Glutamatergic neuron (in vitro differentiated cells): ENCODE data around the gene EPSTI1. TPM values are rescaled to one million over a fixed set of nuclear protein-coding genes. Genes with fewer than 3 reads are reported as not detected.
A peak's percentile ranks its signal among the peaks of the same experiment; 100 is the strongest.

Experiments used
- DNase-seq: peaks from one replicate; pipeline ENCODE4 v3.0.0; 2022
- H3K27ac Mint-ChIP-seq: one replicate; pipeline ENCODE4 v1.8.0; 2020; ENCODE audit warnings: mild to moderate bottlenecking, mixed read lengths, inconsistent platforms; ENCODE audit not compliant: unreplicated experiment
- H3K27me3 Mint-ChIP-seq: one replicate; pipeline ENCODE4 v1.8.0; 2020; ENCODE audit warnings: mild to moderate bottlenecking, moderate library complexity, mixed read lengths, inconsistent platforms; ENCODE audit not compliant: unreplicated experiment
- H3K36me3 Mint-ChIP-seq: one replicate; pipeline ENCODE4 v1.8.0; 2020; ENCODE audit warnings: mild to moderate bottlenecking, mixed read lengths, inconsistent platforms; ENCODE audit not compliant: unreplicated experiment
- H3K4me1 Mint-ChIP-seq: one replicate; pipeline ENCODE4 v1.8.0; 2020; ENCODE audit warnings: mild to moderate bottlenecking, low read depth, mixed read lengths, inconsistent platforms; ENCODE audit not compliant: unreplicated experiment
- H3K4me3 Mint-ChIP-seq: one replicate; pipeline ENCODE4 v1.8.0; 2020; ENCODE audit warnings: mild to moderate bottlenecking, mixed read lengths, inconsistent platforms; ENCODE audit not compliant: unreplicated experiment
- H3K9me3 Mint-ChIP-seq: one replicate; pipeline ENCODE4 v1.8.0; 2020; ENCODE audit warnings: mild to moderate bottlenecking, moderate library complexity, mixed read lengths, inconsistent platforms; ENCODE audit not compliant: unreplicated experiment
- CTCF ChIP-seq: fragments of 200-600 bp; sonication (generic); IDR thresholded peaks from one replicate; pipeline ENCODE4 v1.5.0; 2021; ENCODE audit not compliant: partially characterized antibody, unreplicated experiment
- total RNA-seq: library from RNA; stranded (reverse); fragmentation: NEBNext Ultra II Directional; extraction: Animal tissue kit (Norgen Biotek cat#: 25700); gene quantifications from one replicate; pipeline ENCODE4 v1.2.1, GENCODE V29; 2021; ENCODE audit not compliant: unreplicated experiment

Gene EPSTI1
- total RNA-seq, 1 donor from 2014 or later, result not detected

- TF ChIP-seq CTCF, result no peak
- H3K36me3 Mint-ChIP-seq, result peaks cover 5% of the 10 kb centered on the region
These were observed 31.4 kb upstream of the EPSTI1 start, which contains the start of gene DNAJC15 for GRCh38 chr13:43023289-43023963. TSS of gene DNAJC15 (plus strand) at chr13:43023586. CDS start at chr13:43023627, 41 bp downstream.

DNA sequence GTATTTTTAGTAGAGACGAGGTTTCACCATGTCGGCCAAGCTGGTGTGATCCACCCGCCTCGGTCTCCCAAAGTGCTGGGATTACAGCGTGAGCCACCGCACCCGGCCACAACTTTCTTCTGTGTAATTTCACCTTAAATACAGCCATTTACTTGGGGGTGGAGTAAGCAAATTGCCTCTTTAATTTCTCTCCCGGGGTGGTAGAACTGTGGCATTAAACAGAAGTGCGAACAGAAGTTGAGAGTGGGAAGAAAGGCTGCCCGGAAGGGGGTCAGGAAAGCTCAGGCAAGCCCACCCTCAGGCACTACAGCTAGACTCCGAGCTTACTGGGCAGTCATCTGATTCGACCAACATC, 30.9 kb upstream of the EPSTI1 start:
- peaks cover 5% of the 10 kb centered on the region for H3K36me3 Mint-ChIP-seq
- H3K4me3 Mint-ChIP-seq, result peak overlapping the region; percentile 99
- no peak for DNase-seq
- peaks cover 5% of the 10 kb centered on the region for H3K9me3 Mint-ChIP-seq
- H3K27me3 Mint-ChIP-seq, result peaks cover 4% of the 10 kb centered on the region
- H3K27ac Mint-ChIP-seq, result no peak overlapping the region
- H3K4me1 Mint-ChIP-seq, result peaks cover 4% of the 10 kb centered on the region
- no peak for TF ChIP-seq CTCF

More at GRCh38 chr13:43023289-43023963, 31.4 kb upstream of the EPSTI1 start, which contains the start of gene DNAJC15:
- Mint-ChIP-seq H3K27me3 (peaks cover 4% of the 10 kb centered on the region), H3K4me1 (peaks cover 4% of the 10 kb centered on the region), H3K4me3 (peak within 1 kb of the TSS; percentile 99), H3K9me3 (peaks cover 5% of the 10 kb centered on the region), H3K27ac (peak within 1 kb of the TSS; percentile 98)
- peak; percentile 81 for DNase-seq

GRCh38 chr13:43021926-43022670, 30.1 kb upstream of the EPSTI1 start:
- DNase-seq, result no peak
- no peak for TF ChIP-seq CTCF
- no peak overlapping the region for H3K4me3 Mint-ChIP-seq
- H3K4me1 Mint-ChIP-seq, result peaks cover 4% of the 10 kb centered on the region
- H3K27me3 Mint-ChIP-seq, result peaks cover 4% of the 10 kb centered on the region
- no peak overlapping the region for H3K27ac Mint-ChIP-seq
- peaks cover 5% of the 10 kb centered on the region for H3K9me3 Mint-ChIP-seq
- H3K36me3 Mint-ChIP-seq, result peaks cover 5% of the 10 kb centered on the region

DNA sequence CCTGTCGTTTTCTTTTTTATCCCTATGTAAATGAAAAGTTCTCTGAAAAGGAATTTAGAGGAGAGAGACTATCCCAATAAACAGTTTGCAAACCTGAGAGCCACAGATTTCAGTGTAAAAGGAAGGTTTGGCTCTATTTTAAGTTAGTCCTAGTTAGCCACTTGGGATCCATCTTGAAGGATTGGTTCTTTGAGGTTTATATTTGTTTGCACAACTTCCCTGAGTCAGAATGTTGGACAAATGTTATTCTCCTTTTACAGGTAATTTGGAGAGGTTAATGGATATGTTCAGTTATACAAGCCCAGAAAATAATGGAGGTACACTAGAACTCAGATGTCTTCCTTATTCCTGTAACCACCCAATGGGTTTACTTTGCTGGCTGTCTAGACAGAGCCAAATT, 28.8 kb upstream of the EPSTI1 start:
- Mint-ChIP-seq H3K9me3 (peaks cover 5% of the 10 kb centered on the region), H3K4me1 (peaks cover 4% of the 10 kb centered on the region), H3K36me3 (peaks cover 5% of the 10 kb centered on the region), H3K4me3 (no peak overlapping the region), H3K27ac (no peak overlapping the region), H3K27me3 (peaks cover 5% of the 10 kb centered on the region)
- DNase-seq, result no peak
- TF ChIP-seq CTCF, result no peak

DNA sequence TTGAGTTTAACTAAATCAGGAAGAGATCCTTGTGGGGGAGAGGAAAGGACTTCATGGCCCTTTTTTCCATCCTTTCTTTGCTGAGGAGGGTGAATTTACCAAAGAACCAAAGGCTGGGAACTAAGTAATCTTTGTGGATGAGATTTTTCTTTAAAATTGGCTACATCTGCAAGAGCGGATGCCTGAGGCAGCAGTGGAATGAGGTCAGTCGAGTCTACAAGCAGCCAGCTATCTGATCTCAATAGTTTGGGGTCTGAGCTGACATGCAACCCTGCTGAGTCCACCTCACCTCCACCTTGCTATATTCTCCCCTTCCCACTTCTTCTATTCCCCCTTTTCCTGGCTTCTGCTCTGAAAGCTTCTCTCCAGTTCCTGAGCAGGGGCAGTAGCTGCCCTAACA, 27.8 kb upstream of the EPSTI1 start:
- Mint-ChIP-seq H3K36me3 (peaks cover 5% of the 10 kb centered on the region), H3K4me1 (peaks cover 4% of the 10 kb centered on the region), H3K27ac (no peak overlapping the region), H3K9me3 (peaks cover 5% of the 10 kb centered on the region), H3K4me3 (no peak overlapping the region), H3K27me3 (peaks cover 7% of the 10 kb centered on the region)
- TF ChIP-seq CTCF, result no peak
- no peak for DNase-seq
